Liver (tissue), 3 donors: ENCODE results near the gene MYO5A.

Experiments
- CTCF ChIP-seq: fragments of 150-350 bp; IDR thresholded peaks from 2 replicates; pipeline ENCODE4 v1.5.1; 2017; ENCODE audit warnings: improper control_type of control experiment, low read depth, low read length; ENCODE audit not compliant: missing input control
- FOXA1 ChIP-seq: IDR thresholded peaks from 2 replicates; pipeline ENCODE4 v1.6.1; 2016; ENCODE audit warnings: antibody characterized with exemption
- GABPA ChIP-seq, 2 donors: IDR thresholded peaks in 1 of 2; conservative IDR thresholded peaks in 1 of 2; 2 replicates each; pipeline ENCODE4 v1.6.1; 2016; ENCODE audit warnings: antibody characterized with exemption in 2 of 2, mild to moderate bottlenecking in 1 of 2, moderate library complexity in 1 of 2
- NR2F2 ChIP-seq: IDR thresholded peaks from 2 replicates; pipeline ENCODE4 v1.6.1; 2016; ENCODE audit warnings: antibody characterized with exemption
- RAD21 ChIP-seq, 2 donors: IDR thresholded peaks; 2 replicates each; pipeline ENCODE4 v1.6.1; 2016; ENCODE audit warnings: antibody characterized with exemption in 2 of 2, mild to moderate bottlenecking in 2 of 2
- RXRA ChIP-seq, 2 donors: IDR thresholded peaks; 2 replicates each; pipeline ENCODE4 v1.6.1; 2017 to 2018; ENCODE audit warnings: antibody characterized with exemption in 2 of 2, mild to moderate bottlenecking in 1 of 2
- TAF1 ChIP-seq: conservative IDR thresholded peaks from 2 replicates; pipeline ENCODE4 v1.6.1; 2016; ENCODE audit warnings: antibody characterized with exemption, mild to moderate bottlenecking
- donor health status: healthy.
- donor health status: healthy.

GRCh38 chr15:52290800-52291199, 237.9 kb downstream of the MYO5A start:
- TF ChIP-seq RXRA (IDR thresholded peaks at IDR 0.05) (no peak), CTCF (no peak), GABPA (IDR thresholded peaks at IDR 0.05 in 1 of 2, conservative IDR thresholded peaks at IDR 0.05 in 1 of 2) (no peak), NR2F2 (no peak), TAF1 (no peak), FOXA1 (no peak), RAD21 (IDR thresholded peaks at IDR 0.05) (no peak)
